ENCODE results near the gene TPPP.
"Not testable (repeated sequence)": the region's sequence is repeated elsewhere in the genome, so short reads cannot be mapped to it uniquely, and the experiment has no call there.

The TPPP gene

GRCh38 chr5:693271-694041 is at the start of gene TPPP:
TSS of gene TPPP (minus strand) at chr5:693352. CDS start at chr5:678060, 15,292 bp downstream.
- DNase-seq (ENCODE audit: low spot score): peak; percentile 94
- in situ Hi-C loops (cut with MboI; ENCODE audit: low sequenced_read_pairs, unreplicated experiment): not testable (repeated sequence)

GRCh38 chr5:742276-742675 is 49.1 kb upstream of the TPPP start:
- in situ Hi-C loops (cut with MboI; ENCODE audit: low sequenced_read_pairs, unreplicated experiment): loop anchor here (25.0 kb wide), 1 partner anchor 95 kb away; no protein-coding TSS in a partner anchor
- not testable (repeated sequence) for DNase-seq (ENCODE audit: low spot score)

- in situ Hi-C loops (cut with MboI; ENCODE audit: low sequenced_read_pairs, unreplicated experiment): loop anchor here (25.0 kb wide), 1 partner anchor 103 kb away; no protein-coding TSS in a partner anchor
- not testable (repeated sequence) for DNase-seq (ENCODE audit: low spot score)
These were observed 41.0 kb upstream of the TPPP start for GRCh38 chr5:734145-734544.

- not testable (repeated sequence) for DNase-seq (ENCODE audit: low spot score)
- in situ Hi-C loops (cut with MboI; ENCODE audit: low sequenced_read_pairs, unreplicated experiment): loop anchor here (25.0 kb wide), 1 partner anchor 104 kb away; no protein-coding TSS in a partner anchor
These were observed 39.8 kb upstream of the TPPP start for GRCh38 chr5:732754-733454.

- in situ Hi-C loops (cut with MboI; ENCODE audit: low sequenced_read_pairs, unreplicated experiment): loop anchor here (25.0 kb wide), 1 partner anchor 108 kb away; no protein-coding TSS in a partner anchor
- DNase-seq (ENCODE audit: low spot score): not testable (repeated sequence)
These were observed 36.1 kb upstream of the TPPP start for GRCh38 chr5:729225-729624.

- not testable (repeated sequence) for DNase-seq (ENCODE audit: low spot score)
- in situ Hi-C loops (cut with MboI; ENCODE audit: low sequenced_read_pairs, unreplicated experiment): loop anchor here (25.0 kb wide), 1 partner anchor 110 kb away; no protein-coding TSS in a partner anchor
These were observed 33.9 kb upstream of the TPPP start for GRCh38 chr5:727087-727486.

GRCh38 chr5:723865-724264 is 30.7 kb upstream of the TPPP start:
- DNase-seq (ENCODE audit: low spot score); in situ Hi-C loops (cut with MboI; ENCODE audit: low sequenced_read_pairs, unreplicated experiment): not testable (repeated sequence)

GRCh38 chr5:723309-723708 is 30.2 kb upstream of the TPPP start:
- DNase-seq (ENCODE audit: low spot score); in situ Hi-C loops (cut with MboI; ENCODE audit: low sequenced_read_pairs, unreplicated experiment): not testable (repeated sequence)

GRCh38 chr5:719379-719778 is 26.2 kb upstream of the TPPP start:
- in situ Hi-C loops (cut with MboI; ENCODE audit: low sequenced_read_pairs, unreplicated experiment); DNase-seq (ENCODE audit: low spot score): not testable (repeated sequence)

GRCh38 chr5:717143-717542 is 24.0 kb upstream of the TPPP start:
- no peak for TF ChIP-seq CTCF (IDR thresholded peaks at IDR 0.05; ENCODE audit: borderline replicate concordance, control extremely low read depth, extremely low read depth, insufficient read depth, missing control alignments)
- in situ Hi-C loops (cut with MboI; ENCODE audit: low sequenced_read_pairs, unreplicated experiment): no loop called here
- no peak for DNase-seq (ENCODE audit: low spot score)

- in situ Hi-C loops (cut with MboI; ENCODE audit: low sequenced_read_pairs, unreplicated experiment); DNase-seq (ENCODE audit: low spot score): not testable (repeated sequence)
These were observed 23.6 kb upstream of the TPPP start for GRCh38 chr5:716740-717139.

- in situ Hi-C loops (cut with MboI; ENCODE audit: low sequenced_read_pairs, unreplicated experiment); DNase-seq (ENCODE audit: low spot score): not testable (repeated sequence)
These were observed 22.5 kb upstream of the TPPP start for GRCh38 chr5:715636-716035.

- in situ Hi-C loops (cut with MboI; ENCODE audit: low sequenced_read_pairs, unreplicated experiment); DNase-seq (ENCODE audit: low spot score): not testable (repeated sequence)
These were observed 21.3 kb upstream of the TPPP start for GRCh38 chr5:714215-715118.

- DNase-seq (ENCODE audit: low spot score); in situ Hi-C loops (cut with MboI; ENCODE audit: low sequenced_read_pairs, unreplicated experiment): not testable (repeated sequence)
These were observed 20.5 kb upstream of the TPPP start for GRCh38 chr5:713686-714085.

GRCh38 chr5:708848-709517 is 15.8 kb upstream of the TPPP start:
- DNase-seq (ENCODE audit: low spot score); in situ Hi-C loops (cut with MboI; ENCODE audit: low sequenced_read_pairs, unreplicated experiment): not testable (repeated sequence)

GRCh38 chr5:708374-708773 is 15.2 kb upstream of the TPPP start:
- in situ Hi-C loops (cut with MboI; ENCODE audit: low sequenced_read_pairs, unreplicated experiment); DNase-seq (ENCODE audit: low spot score): not testable (repeated sequence)

Measured in GM13976 (cell line).